Stomach (tissue), 4 donors: Measurements from ENCODE around the gene ALX3.

Experiments used
- CTCF ChIP-seq, 7 experiments: fragments of 450-650 bp in 4 of 7; fragments of 200-600 bp in 3 of 7; sonication (generic) in 3 of 7; IDR thresholded peaks; one replicate each; pipeline ENCODE4 v1.5.1; 2016 to 2019; ENCODE audit warnings: antibody characterized with exemption in 7 of 7, control low read depth in 2 of 7, mild to moderate bottlenecking in 1 of 7
- EP300 ChIP-seq: sonication (generic); formaldehyde crosslinking; IDR thresholded peaks from one replicate; pipeline ENCODE4 v1.6.1; 2017; ENCODE audit warnings: antibody characterized with exemption
- POLR2A ChIP-seq, 4 donors: fragments of 450-650 bp; IDR thresholded peaks; one replicate each; pipeline ENCODE4 v1.6.1; 2016; ENCODE audit warnings: antibody characterized with exemption in 4 of 4, control low read depth in 2 of 4, mild to moderate bottlenecking in 1 of 4, moderate library complexity in 1 of 4
- POLR2AphosphoS5 ChIP-seq, 3 donors: sonication (generic); formaldehyde crosslinking; IDR thresholded peaks; one replicate each; pipeline ENCODE4 v1.6.1; 2016; ENCODE audit warnings: antibody characterized with exemption in 3 of 3

- TF ChIP-seq POLR2AphosphoS5 (IDR thresholded peaks at IDR 0.05) (no peak), CTCF (IDR thresholded peaks at IDR 0.05) (no peak), POLR2A (IDR thresholded peaks at IDR 0.05) (no peak), EP300 (no peak)
Observed at GRCh38 chr1:110043016-110043415, 27.5 kb downstream of the ALX3 start.
